ENCODE measurements around the gene DBP. TPM values are rescaled to one million over a fixed set of nuclear protein-coding genes. Genes with fewer than 3 reads are reported as not detected.
A peak's percentile ranks its signal among the peaks of the same experiment; 100 is the strongest.

Gene DBP
- total RNA-seq, 1 experiment from 2014 or later: 11.1 TPM

DNA sequence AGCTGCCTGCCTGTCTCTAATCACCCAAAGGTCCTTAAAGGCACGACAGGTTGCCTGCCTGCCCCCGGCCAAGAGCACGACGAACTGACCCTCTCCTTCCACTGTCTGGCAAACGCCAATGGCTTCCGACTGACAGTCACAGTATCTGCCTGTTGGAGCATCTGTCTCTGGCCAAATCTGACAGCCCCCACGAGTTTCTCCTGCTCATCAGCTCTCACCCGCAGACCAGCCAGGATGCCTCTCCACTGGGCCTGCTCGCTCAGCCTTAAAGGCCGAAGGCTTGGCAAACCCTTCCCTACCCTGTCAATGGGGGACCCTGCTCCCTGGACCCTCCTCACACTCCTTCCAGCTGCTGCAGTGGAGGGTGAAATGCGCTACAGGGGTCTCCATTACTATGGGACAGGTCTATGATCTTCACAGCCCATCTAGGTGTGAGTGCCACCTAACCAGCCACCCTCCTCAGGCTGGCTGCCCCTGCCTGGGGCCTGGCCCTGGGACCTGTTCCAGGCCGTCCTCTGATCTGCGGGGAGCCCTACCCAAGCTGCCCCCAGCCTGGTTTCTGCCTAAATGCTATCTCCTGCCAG is 23.2 kb downstream of the DBP start:
- no peak for DNase-seq (ENCODE audit: low read depth)

- DNase-seq (ENCODE audit: low read depth): no peak
Measured at GRCh38 chr19:48613024-48613851, 23.9 kb downstream of the DBP start.

GRCh38 chr19:48611872-48612271 is 25.3 kb downstream of the DBP start:
- DNase-seq (ENCODE audit: low read depth): no peak

- DNase-seq (ENCODE audit: low read depth): no peak
Measured at GRCh38 chr19:48609571-48610108, 27.5 kb downstream of the DBP start.

GRCh38 chr19:48608798-48609263 is 28.3 kb downstream of the DBP start:
- peak; percentile 70 for DNase-seq (ENCODE audit: low read depth)

GRCh38 chr19:48607359-48607755 is 29.8 kb downstream of the DBP start:
- no peak for DNase-seq (ENCODE audit: low read depth)

DNA sequence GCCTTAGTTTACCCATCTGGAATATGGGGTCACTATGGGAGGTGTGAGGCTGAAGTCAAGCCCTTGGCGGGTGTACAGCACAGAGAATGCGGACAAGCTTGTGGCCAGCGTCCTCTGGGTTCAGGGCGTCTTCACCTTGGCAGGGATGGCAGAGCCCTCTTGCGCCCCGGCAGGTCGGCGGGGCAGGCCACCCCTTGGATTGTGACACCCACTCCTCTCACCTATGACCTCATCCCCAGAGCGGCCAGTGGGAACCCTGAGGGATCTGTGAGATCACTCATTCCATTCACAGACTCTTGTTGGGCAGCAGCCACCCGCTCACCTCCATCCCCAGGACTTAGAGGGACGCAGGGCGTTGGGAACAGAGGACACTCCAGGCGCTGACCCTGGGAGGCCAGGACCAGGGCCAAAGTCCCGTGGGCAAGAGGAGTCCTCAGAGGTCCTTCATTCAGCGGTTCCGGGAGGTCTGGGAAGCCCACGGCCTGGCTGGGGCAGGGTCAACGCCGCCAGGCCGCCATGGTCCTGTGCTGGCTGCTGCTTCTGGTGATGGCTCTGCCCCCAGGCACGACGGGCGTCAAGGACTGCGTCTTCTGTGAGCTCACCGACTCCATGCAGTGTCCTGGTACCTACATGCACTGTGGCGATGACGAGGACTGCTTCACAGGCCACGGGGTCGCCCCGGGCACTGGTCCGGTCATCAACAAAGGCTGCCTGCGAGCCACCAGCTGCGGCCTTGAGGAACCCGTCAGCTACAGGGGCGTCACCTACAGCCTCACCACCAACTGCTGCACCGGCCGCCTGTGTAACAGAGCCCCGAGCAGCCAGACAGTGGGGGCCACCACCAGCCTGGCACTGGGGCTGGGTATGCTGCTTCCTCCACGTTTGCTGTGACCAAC is 30.5 kb downstream of the DBP start, which contains the start of gene SPACA4:
Gene SPACA4 (plus strand): TSS at position 280 of the 896 bp plus-strand sequence. CDS start 237 bp downstream, at position 517.
- DNase-seq (ENCODE audit: low read depth): no peak

GRCh38 chr19:48603850-48604249 is 33.3 kb downstream of the DBP start:
- DNase-seq (ENCODE audit: low read depth): no peak

DNA sequence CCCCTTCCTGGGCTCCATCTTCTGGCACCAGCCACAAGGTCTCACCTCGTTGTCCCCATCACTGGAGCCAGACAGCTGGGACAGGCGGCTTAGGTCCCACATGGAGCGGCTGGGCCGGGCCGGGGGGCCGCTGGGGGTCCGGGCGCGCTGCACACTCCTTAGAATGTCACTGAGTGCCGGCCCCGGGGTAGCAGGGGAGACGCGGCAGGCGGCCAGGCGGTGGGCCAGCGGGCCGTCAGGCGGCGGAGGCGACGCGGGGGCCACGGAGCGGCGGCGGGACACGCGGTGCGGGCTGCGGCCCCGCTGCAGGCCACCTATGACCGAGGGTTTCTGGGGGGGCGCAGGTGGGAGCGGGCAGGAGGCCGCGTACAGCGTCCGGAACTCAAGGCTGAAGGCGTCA is 33.7 kb downstream of the DBP start:
- DNase-seq (ENCODE audit: low read depth): no peak

DNA sequence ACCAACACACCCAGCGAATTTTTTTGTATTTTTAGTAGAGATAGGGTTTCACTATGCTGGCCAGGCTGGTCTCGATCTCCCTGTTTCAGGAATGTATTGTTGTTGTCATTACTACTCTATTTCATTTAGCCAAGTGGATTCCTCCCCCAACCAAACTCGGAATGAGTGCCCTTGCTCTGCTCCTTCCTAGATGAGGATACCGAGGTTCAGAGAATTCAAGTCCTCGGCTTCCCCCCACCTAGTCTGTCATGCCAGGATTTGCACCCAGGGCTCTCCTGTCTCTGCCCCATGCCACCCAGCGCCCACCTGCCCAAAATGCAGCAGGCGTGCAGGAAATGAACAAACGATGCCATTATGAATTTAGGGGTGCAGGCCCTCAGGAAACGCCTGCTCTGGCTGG is 34.2 kb downstream of the DBP start:
- no peak for DNase-seq (ENCODE audit: low read depth)

- no peak for DNase-seq (ENCODE audit: low read depth)
Measured at GRCh38 chr19:48600679-48601417, 36.3 kb downstream of the DBP start.

GRCh38 chr19:48598996-48599700 is 38.0 kb downstream of the DBP start:
- no peak for DNase-seq (ENCODE audit: low read depth)

DNA sequence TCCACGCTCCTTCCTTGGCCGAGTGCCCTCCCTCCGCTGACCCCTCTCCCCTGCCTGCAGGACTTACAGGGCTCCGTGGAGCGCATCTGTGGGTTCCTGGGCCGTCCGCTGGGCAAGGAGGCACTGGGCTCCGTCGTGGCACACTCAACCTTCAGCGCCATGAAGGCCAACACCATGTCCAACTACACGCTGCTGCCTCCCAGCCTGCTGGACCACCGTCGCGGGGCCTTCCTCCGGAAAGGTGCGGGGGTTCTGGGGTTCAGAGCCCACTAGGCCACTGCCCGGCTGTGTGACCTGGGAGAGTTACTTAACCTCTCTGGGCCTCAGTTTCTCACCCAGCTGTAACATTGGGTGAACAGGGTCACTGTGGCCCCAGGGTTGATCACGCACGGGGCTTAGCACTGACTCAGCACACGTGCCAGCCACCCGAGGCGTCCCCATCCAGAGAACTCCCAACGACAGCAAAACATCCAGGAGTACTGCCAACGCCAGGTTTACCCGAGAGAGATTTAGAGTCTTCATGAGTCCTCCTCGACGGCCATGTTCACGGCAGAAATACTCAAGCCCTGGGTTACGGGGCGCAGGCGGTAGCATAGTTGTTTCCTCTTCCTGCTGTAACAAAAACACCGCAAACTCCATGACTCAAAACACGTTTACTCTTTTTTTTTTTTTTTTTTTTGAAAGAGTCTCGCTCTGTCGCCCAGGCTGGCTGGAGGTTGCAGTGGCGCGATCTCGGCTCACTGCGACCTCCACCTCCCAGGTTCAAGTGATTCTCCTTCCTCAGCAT is 40.3 kb downstream of the DBP start:
- DNase-seq (ENCODE audit: low read depth): no peak

GRCh38 chr19:48596237-48596636 is 40.9 kb downstream of the DBP start:
- DNase-seq (ENCODE audit: low read depth): no peak

DNA sequence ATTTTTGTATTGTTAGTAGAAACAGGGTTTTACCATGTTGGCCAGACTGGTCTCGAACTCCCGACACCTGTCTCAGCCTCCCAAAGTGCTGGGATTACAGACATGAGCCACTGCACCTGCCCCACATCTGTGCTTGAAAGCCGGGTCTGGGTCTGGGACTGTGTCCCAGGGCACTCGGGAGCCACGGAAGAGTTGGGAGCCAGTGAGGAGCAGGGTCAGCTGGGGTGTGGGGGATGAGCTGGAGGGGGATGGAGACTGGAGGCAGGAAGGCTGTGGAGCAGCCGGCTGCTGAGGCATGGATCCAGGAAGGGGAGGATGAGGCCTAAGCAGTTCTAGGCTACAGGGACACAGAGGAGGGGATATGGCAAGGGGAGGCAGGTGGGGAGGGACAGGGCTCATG is 41.3 kb downstream of the DBP start:
- no peak for DNase-seq (ENCODE audit: low read depth)

GRCh38 chr19:48595171-48595570 is 42.0 kb downstream of the DBP start:
- DNase-seq (ENCODE audit: low read depth): no peak

DNA sequence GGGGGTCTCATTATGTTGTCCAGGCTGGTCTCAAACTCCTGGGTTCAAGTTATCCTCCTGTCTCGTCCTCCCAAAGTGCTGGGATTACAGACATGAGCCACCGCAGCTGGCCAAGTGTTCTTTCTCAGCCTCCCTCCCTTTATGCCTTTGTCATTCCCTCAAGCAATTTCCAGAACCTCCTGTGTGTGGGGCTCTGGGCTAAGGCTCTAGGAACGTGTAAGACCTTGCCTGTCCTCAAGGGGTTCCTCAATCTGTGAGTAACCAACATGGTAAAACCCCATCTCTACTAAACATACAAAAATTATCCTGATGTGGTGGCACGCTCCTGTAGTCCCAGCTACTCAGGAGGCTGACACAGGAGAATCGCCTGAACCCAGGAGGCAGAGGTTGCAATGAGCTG is 46.2 kb downstream of the DBP start:
- no peak for DNase-seq (ENCODE audit: low read depth)

DNA sequence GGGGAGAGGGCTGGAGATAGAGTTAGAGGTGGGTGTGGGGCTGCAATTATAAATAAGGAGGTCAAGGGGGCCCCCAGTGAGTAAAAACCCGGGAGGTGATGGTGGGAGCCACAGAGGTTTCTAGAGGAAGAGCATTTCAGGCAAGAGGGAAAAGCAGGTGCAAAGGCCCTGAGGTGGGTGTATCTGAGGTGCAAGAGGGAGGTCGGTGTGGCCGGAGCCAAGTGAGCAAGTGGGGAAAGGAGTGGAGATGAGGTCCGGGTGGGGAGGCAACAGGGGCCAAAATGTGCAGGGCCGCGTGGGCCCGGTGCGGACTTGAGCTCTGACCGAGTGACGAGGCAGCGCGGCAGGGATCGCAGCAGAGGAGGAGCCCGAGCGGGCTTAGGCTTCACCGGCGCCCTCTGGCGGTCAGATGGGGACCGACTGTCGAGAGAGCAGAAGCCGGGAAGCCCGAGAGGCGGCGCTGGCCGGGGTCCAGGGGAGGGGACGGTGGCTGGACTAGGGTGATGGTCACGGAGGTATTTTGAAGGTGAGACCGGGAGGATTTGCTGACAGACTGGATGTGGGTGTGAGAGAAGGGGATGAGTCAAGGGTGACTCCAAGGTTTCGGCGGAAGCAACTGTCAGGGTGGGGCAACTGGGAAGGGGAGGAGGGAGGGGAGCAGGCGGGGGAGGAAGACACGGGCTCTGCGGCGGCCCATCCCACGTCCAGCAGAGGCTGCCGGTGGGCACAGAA is 48.3 kb downstream of the DBP start:
- peak; percentile 93 for DNase-seq (ENCODE audit: low read depth)

- DNase-seq (ENCODE audit: low read depth): no peak
Measured at GRCh38 chr19:48587387-48587786, 49.8 kb downstream of the DBP start.
